D341Med (cell line): Measurements from ENCODE around the gene RABEP2.
"Not testable (repeated sequence)": the region's sequence is repeated elsewhere in the genome, so short reads cannot be mapped to it uniquely, and the experiment has no call there.

ENCODE experiments used
- DNase-seq: peaks from one replicate; pipeline ENCODE4 v3.0.0; 2012; ENCODE audit warnings: low spot score

RABEP2 gene

GRCh38 chr16:28878083-28878926 lies 46.7 kb downstream of the RABEP2 start, which contains the start of gene ATP2A1:
ATP2A1 (plus strand) TSS chr16:28878488; CDS start chr16:28878672, 184 bp downstream.
- no peak for DNase-seq

GRCh38 chr16:28877655-28878000 lies 47.4 kb downstream of the RABEP2 start:
- no peak for DNase-seq

GRCh38 chr16:28876973-28877654 lies 47.9 kb downstream of the RABEP2 start:
- no peak for DNase-seq

GRCh38 chr16:28876019-28876659 lies 48.9 kb downstream of the RABEP2 start:
- DNase-seq, result no peak

GRCh38 chr16:28875134-28876018 lies 49.7 kb downstream of the RABEP2 start:
- DNase-seq, result no peak

GRCh38 chr16:28874406-28874805 lies 50.6 kb downstream of the RABEP2 start:
- DNase-seq, result no peak

GRCh38 chr16:28873543-28874201 lies 51.4 kb downstream of the RABEP2 start:
- DNase-seq, result peak; percentile 83

GRCh38 chr16:28872952-28873351 lies 52.1 kb downstream of the RABEP2 start:
- DNase-seq, result no peak

- no peak for DNase-seq
Observed at GRCh38 chr16:28869201-28869600, 55.8 kb downstream of the RABEP2 start.

- DNase-seq, result not testable (repeated sequence)
Observed at GRCh38 chr16:28867646-28868045, 57.4 kb downstream of the RABEP2 start.

GRCh38 chr16:28867241-28867640 lies 57.8 kb downstream of the RABEP2 start:
- DNase-seq, result no peak

- DNase-seq, result no peak
Observed at GRCh38 chr16:28866454-28866804, 58.6 kb downstream of the RABEP2 start.

GRCh38 chr16:28865722-28866453 lies 59.1 kb downstream of the RABEP2 start:
- no peak for DNase-seq

- no peak for DNase-seq
Observed at GRCh38 chr16:28865001-28865688, 59.9 kb downstream of the RABEP2 start.

- no peak for DNase-seq
Observed at GRCh38 chr16:28863929-28864793, 60.9 kb downstream of the RABEP2 start.

- DNase-seq, result no peak
Observed at GRCh38 chr16:28859326-28859725, 65.7 kb downstream of the RABEP2 start.

- DNase-seq, result no peak
Observed at GRCh38 chr16:28858421-28858820, 66.6 kb downstream of the RABEP2 start.
